GM19395 (cell line): ENCODE measurements around the gene CHMP6.

Experiments used
- ATAC-seq: cut with Tn5 transposase; IDR thresholded peaks from one replicate; pipeline ENCODE4 v1.9.1; 2021; ENCODE audit warnings: mild to moderate bottlenecking, moderate library complexity; ENCODE audit not compliant: unreplicated experiment

CHMP6 gene

DNA sequence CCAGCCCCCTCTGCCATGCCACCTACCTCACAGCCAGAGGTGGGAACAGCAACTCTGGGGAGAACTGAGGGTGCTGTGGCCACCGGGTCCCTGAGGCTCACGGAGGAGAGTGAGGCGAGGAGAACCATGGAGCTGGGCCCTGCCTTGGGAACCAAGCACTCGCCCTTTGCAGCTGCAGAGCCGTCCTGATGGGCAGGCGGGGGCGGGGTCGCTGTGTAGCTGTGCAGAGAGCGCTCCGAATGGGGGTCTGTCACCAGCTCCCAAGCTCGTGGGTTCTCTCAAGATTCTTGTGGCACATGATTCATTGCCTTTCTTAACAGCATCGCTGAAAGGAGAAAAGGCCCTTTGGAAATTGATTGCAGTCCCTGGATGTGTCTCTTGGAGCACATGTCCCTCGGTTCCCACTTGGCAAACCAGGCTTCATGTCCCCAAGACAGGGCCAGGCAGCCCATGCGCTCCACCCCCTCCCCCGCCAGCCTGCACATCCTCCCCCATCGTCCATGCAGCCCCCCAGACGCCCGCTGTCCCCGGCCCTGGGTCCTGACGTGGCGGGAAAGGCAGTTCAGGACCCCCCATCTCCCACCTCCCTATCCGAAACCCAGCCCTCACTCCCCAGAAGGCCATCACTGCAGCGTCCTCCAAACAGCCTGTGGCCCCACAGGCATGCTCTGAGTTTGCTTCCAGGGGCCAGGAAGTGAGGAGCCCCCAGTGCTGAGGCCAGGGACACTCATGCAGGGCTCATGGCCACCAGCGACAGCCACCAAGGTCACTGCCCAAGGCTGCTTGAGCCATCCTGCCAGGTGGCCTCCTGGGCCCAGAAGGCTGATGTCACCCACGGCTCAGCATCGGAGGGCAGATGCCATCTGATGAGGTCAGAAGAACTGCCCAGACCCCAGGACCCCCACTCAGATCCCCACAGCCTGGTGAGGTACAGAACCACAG is 20.6 kb upstream of the CHMP6 start:
- no peak for ATAC-seq

DNA sequence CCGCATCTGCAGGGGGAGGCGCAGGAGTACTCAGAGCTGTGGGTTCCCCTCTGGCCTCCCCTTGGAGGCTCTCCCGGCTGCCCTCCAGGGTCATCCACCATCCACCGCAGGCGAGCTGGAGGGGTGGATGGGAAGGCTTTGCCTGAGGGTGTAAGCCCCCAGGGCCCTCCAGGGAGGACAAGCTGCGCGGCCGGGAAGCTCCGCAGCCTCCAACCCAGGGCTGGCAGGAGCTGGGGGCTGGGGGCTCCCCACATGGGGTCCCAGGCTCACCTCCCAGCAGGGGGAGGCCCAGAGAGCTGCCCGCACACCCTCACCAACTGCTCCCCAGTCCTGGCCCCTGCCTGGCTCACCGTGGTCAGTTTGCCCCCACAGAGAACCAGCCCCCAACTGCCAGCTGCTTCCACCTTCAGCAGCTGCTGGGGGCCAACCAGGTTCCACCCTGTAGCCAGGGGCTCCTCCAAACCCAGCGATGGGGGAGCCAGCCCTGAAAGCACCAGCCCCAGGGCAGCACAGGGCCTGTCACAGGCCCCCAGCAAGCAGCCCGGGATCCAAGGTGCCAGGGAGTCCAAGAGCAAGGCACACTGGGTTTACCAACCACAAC is 19.8 kb upstream of the CHMP6 start:
- no peak for ATAC-seq

DNA sequence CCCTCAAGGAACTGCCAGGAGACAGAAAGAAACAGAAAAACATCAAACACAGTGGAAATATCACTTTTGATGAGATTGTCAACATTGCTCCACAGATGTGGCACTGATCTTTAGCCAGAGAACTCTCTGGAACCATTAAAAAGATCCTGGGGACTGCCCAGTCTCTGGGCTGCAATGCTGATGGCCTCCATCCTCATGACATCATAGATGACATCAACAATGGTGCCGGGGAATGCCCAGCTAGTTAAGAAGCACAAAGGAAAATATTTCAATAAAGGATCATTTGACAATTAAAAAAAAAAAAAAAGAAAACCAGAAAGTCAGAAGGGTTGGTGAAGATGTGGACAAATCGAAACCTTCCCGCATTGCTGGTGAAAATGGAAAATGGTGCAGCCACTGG is 14.9 kb upstream of the CHMP6 start:
- ATAC-seq, result no peak

DNA sequence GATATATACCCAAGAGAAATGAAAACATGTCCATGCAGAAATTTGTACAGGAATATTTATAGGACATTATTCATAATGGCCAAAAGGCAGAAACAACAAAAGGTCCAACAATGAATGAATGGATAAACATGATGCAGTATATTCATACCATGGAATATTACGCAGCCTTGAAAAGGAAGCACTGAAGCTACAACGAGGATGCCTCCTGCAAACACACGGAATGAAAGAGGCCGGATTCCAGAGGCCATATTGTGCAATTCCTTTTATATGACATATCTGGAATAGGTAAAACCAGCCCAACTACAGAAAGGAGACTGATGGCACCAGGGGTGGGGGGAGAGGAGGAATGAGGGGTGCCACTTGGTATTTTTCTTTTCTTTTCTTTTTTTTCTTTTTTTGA is 14.5 kb upstream of the CHMP6 start:
- ATAC-seq, result no peak

DNA sequence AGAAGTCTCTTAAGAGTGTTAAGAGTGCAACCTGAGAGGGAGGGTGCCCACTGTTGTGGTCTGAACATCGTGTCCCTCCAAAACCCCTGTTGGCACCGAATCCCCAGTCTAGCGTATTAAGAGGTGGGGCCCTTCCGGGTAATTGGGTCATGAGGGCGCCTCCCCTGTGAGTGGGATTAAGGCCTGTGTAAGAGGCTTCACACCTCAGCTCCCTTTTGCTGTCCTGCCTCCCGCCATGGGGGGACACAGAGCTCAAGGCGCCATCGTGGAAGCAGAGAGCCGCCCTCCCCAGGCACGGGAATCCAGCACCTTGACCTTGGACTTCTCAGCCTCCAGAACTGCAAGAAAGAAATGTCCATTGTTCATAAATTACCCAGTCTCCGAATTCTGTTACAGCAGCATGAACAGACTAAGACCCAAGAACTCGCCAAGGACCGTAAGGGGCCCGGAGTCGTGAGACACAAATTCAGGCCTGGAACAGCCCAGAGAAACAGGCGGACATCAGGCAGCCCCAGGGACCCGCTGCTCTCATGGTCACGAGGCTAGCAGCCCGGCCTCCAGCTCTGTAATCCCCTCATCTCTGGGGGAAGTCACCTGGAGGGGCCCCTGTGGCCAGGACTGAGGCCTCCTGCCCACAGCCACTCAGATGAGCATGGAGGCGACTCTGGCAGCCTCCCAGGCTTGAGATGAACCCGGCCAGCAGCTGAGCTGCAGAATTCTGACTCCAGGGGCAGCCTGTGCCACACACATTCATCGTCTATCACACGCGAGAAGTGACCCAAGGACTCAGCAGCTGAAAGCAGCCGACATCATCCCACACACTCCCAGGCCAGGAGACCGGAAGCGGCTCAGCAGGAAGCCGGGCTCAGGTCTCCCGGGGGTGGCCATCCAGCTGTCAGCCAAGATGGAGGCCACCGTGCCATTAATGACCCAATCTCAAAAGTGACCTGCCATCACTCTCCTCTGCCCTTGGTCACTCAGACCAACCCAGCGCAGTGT is 12.8 kb upstream of the CHMP6 start:
- ATAC-seq, result no peak

DNA sequence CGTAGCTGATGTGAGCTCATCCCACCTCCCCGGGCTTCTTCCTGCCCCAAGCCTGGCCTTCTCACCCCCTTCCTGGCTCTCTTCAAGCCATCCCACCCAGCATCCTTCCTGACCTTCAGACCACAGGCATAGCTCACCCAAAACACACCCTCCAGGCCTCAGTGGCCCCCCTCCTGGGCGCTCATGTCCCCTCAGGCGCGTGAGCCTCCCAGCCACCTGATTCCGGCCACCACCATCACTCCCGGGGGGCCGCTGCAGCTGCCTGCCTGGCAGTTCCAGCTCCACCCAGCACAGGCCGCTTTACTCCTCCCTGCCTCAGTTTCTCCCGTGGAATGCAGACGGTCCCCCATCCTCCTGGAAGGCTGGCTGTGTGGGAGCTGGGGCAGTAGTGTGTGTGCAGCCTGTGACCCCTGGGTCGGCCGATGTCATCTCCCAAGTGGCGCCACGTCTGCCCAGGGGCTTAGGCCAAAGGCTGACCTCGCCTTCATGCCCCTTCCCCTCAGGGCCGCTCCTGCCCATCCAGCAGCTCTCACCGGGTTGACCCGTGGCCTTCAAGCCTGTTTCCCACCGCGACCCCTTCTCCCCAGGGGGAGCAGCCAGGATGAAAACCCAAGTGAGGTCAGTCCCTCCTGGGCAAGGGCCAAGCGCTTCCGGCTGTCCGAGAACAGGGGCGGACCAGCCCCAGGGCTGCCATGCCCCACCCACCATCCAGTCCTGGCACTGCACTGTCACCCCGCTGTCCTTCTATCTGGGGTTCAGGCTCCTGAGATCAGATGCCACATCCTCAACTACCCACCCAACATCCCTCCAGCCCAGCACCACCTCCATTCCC is 11.9 kb upstream of the CHMP6 start:
- ATAC-seq, result no peak

DNA sequence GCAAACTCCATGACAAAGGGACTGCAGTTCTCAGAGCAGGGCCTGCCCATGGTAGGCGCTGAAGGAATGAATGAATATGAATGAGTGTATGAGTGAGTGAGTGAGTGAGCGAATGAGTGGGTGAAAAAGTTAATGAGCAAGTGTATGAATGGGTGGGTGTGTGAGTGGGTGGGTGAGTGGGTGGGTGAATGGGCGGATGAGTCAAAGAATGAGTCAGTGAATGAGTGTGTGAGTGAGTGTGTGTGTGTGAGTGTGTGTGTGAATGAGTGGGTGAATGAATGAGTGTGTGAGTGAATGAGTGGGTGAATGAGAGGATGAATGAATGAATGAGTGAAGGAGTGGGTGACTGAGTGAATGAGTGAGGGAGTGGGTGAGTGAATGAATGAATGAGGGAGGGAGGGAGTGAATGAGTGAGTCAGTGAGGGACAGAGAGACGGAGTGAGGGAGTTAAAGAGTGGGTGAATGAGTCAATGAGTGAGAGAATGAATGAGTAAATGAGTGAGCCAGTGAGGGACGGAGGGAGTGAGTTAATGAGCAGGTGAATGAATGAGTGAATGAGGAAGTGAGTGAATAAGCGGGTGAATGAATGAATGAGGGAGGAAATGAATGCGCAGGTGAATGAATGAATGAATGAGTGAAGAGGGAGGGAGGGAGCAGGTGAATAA is 11.1 kb upstream of the CHMP6 start:
- no peak for ATAC-seq

DNA sequence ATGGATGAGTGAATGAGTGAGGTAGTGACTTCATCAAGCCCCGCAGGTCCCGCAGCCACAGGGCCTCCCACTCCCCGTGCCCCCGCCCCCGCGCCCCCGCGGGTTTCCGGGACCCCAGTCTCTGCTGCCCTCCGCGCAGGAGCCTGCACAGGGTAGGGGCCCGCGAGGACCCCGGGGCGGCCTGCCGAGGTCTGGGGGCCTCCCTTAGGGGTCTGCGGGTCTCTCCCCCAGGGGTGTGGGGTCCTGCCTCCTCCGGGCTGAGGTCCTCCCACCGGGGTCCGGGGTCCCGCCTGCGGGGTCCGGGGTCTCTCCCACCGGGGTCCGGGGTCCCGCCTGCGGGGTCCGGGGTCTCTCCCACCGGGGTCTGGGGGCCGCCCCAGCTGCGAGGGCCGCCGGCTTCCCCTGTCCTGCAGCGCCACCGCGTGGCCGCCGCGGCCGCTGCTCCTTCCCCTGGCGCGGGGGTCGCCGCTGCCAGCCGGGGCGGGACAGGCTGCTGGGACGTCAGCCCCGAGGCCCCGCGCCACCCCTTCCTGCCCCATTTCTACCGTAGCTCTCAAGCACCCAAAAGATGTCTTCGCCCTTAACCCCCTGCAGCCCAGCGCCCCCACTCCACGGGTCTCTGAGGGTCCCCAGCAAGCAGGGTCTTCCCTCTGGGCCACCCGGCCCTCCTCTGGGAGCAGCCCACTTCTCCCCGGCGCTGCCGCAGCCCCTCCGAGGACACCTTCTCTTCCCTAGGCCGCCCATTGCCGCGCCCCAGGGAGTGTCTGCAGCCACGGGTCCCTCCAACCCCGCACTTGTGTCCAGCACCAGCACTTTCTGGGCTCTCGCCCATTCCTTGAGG is 10.4 kb upstream of the CHMP6 start:
- no peak for ATAC-seq

DNA sequence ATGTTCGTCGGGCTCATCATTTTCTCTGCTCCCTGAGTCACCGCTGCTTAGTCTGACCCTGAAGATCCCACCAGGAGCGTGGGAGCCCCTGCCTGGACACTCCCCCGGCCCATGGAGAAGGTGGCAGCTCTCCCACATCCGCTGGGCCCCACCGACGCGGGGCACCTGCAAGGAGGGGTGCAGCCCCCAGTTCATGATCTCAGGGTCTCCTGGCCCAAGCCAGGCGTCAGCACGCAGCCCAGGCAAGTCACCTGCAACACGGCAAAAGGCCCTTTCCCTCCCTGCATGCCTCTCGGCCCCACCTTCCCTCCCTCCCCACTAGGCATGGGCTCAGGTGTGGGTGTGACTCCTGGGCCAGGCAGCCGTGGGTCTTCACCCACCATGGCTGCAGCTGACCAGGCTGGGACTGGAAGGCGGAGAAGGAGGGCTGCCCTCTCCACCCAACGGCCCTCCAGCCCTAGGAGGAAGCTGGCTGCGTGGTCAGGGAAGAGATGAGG is 9.7 kb upstream of the CHMP6 start:
- no peak for ATAC-seq

DNA sequence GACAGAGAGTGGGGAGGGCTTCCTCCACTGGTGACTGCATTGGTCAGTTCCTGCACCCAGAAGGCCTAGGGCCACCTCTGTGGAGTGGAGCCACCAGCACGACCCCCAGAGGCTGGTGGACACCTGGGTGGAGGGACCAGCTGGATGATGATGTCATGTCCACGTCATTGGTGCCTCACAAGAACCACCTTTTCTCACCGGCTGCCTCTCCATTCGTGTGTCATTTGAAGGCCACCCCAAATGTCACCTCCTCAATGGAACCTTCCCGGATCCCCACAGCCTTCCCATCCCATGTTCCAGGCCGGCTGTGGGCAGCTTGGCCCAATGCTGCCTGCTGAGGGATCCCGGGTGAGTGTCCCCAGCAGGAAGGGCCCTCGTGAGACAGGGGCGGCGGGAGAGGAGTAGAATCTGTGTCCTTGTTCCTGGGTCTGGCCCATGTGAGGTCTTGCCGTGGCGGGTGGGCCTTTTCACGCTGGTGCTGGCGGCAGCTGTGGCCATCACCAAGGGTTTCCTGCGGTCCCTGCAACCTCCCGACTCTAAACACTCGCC is 9.1 kb upstream of the CHMP6 start:
- ATAC-seq, result no peak

DNA sequence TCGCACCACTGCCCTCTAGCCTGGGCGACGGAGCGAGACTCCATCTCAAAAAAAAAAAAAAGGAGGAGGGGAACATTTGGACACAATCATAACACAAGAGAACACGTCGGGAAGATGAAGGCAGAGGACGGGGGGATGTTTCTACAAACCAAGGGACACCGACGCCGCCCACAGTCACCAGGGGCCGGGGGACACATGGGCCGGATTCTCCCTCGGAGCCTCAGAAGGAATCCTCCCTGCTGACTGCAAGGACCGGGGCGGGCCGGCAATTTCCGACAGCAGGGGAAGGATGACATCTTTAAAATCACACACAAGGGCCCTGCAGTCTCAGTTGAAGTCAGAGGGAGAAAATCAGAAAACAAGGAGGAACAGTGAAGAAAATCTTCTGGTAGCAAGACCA is 8.1 kb upstream of the CHMP6 start:
- no peak for ATAC-seq

DNA sequence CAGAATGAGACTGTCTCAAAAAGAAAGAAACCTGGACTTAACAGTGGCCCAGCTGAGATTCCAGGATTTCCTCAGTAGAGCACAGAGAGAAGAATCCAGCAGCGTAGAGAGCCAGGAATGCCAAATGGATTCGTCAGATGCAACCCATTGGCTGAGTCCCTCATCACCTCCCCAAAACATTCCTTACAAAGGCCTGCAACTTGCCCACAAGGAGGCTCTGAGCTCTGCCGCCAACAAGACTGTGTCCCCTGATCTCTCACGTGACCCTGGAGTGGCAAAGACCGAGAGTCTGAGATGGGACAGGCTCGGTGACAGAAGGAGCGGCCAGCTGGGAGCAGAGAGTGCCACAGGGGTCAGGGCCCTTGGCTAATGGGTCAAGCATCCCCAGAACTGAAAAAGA is 6.9 kb upstream of the CHMP6 start:
- no peak for ATAC-seq

DNA sequence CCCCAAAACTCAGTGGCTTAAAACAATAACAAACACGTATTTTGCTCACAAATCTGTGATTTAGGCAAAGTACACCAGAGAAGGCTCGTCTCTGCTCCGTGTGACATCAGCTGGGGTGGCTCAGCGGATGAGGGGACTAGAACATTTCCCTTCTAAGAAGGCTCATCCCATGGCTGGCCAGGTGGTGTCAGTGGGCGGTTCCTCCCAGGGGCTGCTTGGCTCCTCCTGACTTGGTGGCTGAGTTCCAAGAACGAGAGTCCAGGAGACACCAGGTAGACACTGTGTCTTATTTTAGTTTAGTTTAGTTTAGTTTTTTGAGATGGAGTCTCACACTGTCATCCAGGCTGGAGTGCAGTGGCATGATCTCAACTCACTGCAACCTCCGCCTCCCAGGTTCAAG is 5.6 kb upstream of the CHMP6 start:
- ATAC-seq, result no peak

DNA sequence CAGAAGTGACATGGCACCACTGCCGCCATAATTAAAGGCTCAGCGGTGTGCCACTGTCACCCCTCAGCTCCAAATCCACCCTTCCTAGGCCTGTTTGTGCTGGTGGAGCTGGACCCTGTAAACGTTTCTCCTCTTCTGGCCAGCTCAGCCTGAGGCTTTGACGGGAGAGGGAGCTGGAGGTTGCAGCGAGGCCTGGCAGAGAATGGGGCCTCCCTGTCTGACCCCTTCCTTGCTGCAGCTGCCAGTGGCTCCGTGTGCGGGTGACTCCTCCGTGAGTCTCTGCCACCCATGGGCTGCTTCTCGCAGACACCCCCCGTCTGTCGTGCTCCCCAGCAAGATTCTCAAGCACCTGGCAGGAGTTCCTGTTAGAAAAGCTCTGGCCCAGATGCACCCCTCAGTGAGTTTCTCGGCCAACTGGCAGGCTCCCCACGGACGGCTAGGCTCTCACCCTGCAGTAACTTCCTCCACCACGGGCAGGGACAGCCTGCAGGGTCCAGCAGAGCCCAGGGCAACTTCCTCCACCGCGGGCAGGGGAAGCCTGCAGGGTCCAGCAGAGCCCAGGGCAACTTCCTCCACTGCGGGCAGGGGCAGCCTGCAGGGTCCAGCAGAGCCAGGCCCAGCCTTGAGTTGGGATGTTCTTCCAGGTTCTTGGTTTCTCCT is 4.7 kb upstream of the CHMP6 start:
- ATAC-seq, result no peak

DNA sequence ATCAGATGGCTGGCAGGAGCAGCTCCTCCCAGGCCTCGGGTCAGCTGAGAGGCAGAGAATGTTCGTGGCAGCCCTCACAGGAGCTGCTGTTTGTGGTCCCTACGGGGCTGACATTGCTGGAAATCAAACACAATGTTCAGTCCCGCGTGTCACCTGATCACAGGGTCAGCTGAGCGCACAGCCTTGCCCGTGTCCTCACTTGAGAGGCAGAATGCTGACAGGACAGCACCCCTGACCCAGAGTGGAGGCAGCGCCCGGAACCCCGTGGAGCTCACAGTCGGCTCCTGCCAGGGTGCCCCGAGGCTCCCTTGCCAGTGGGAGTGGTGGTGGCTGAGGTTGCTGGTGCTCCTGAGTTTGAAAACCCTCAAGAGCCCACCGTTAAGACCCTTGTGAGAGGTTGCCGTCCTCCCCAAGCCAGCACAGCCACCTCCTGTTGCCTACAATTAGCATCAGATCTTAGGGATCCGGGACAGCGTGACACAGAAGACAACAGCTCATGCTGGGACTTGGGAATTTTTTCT is 3.6 kb upstream of the CHMP6 start:
- no peak for ATAC-seq

DNA sequence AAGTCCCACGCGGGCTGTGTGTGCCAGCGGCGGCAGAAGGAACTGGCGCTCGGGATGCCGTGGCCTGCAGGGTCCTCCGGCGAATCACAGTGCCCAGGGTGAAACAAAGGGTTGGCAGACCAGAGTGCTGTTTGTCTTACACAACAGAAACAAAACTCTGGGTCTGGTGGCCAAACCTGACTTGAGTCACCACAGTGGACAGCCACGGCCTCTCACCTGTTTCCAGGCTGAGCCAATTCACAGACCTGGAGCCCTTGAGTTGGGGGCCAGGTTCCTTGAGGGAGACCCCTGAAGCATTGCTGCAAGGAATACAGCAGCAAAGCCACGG is 2.1 kb upstream of the CHMP6 start:
- ATAC-seq, result no peak

DNA sequence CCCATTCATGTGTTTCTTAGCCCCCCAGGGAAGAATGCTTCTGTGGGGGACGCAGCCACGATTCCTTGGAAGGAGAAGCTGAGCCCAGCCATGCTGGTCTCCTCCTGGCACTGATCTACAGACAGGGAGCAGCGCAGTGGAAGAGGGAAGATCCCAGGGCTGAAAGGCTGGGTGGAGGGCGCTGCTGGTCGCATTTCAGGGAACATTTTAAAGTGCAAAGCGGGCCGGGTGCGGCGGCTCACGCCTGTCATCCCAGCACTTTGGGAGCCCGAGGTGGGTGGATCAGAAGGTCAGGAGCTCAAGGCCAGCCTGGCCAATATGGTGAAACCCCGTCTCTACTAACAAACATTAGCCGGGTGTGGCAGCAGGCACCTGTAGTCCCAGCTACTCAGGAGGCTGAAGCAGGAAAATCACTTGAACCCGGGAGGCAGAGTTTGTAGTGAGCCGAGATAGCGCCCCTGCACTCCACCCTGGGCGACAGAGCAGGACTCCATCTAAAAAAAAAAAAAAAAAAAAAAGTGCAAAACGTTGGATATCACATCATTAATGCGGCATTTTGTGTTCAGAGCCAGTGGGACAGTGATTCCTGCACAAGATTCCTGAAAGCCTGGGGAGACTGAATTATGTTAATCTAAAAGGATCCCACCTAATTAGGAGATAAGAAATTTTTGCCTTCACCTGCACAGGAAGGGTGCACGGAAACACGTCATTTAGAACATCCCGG is 558 bp upstream of the CHMP6 start:
- no peak for ATAC-seq
